ENCODE results near the gene SHROOM3.
A peak's percentile ranks its signal among the peaks of the same experiment; 100 is the strongest.

SHROOM3 gene

DNA sequence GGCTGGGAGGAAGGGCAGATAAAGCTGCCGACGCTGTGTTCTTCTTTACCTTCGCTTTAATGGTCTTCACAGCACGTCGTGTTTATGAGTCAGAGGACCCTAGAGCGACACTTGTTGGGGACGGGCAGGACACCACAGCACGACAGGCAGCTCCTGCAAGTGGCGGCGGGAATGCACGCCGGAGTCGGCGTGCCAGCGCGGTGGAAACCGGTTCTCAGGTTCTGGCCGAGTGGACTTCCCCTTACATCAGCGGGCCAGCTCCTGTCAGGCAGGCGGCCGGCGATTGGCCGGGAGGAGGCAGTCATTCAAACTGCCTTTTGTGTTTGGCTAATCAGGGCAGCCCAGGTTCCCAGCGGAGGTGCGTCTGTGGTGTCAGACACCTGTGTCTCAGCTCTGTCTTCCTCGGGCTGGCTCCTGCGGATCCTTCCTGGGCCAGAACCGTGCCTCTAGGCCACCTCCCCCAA is 150.9 kb downstream of the SHROOM3 start:
- TF ChIP-seq GATA1 (IDR thresholded peaks at IDR 0.05; ENCODE audit: low read depth, low read length), result no peak
- TF ChIP-seq POLR2A (IDR thresholded peaks at IDR 0.05; ENCODE audit: low read length), result no peak
- DNase-seq, result no peak

DNA sequence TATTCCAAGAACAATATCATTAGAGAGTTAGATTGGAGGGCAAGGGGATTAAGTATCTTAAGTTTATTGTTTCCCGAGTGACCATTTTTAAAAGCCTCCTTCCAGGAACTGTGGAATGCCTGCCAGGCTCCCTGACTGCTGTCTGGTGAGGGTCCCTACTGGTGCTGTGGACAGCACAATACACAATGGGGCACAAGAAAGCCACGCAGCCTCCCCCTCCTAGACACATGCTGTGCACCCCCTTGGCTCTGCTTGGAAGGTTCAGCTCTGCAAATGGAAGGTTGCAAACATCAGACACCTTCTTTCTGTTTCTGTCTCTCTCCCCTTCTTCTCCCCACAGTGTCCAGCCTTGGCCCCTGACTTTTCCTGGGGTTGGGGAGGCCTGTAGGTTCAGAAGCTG is 153.2 kb downstream of the SHROOM3 start:
- no peak for DNase-seq
- TF ChIP-seq GATA1 (IDR thresholded peaks at IDR 0.05; ENCODE audit: low read depth, low read length), result no peak
- no peak for TF ChIP-seq POLR2A (IDR thresholded peaks at IDR 0.05; ENCODE audit: low read length)

GRCh38 chr4:76589402-76589801 is 154.4 kb downstream of the SHROOM3 start:
- no peak for DNase-seq
- TF ChIP-seq GATA1 (IDR thresholded peaks at IDR 0.05; ENCODE audit: low read depth, low read length) (no peak), POLR2A (IDR thresholded peaks at IDR 0.05; ENCODE audit: low read length) (no peak)

- no peak for DNase-seq
- TF ChIP-seq POLR2A (IDR thresholded peaks at IDR 0.05; ENCODE audit: low read length) (no peak), GATA1 (IDR thresholded peaks at IDR 0.05; ENCODE audit: low read depth, low read length) (no peak)
These were observed 155.1 kb downstream of the SHROOM3 start for GRCh38 chr4:76589872-76590797.

DNA sequence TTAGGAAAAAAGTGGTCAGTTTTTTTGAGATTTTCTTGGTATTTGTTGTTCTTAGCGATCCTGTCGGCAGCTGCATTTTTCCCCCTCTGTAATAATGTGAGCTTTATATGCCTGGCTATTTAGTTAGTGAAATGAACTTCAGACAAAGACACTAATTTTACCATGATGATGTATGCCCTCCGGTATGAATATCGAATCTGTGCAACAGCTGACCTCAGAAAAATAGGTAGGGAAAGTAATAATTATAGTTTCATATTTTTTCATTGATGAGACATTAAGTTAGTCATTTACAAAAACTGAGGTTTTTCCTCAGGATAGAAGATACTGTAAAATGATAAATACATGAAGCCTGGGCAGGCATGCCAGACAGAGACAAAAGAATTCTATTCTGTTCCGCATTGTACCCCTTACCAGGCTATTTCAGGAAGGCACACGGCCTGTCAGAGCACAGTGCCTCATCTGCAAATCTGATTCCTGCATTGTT is 155.8 kb downstream of the SHROOM3 start:
- no peak for TF ChIP-seq POLR2A (IDR thresholded peaks at IDR 0.05; ENCODE audit: low read length)
- TF ChIP-seq GATA1 (IDR thresholded peaks at IDR 0.05; ENCODE audit: low read depth, low read length), result no peak
- no peak for DNase-seq

- TF ChIP-seq POLR2A (IDR thresholded peaks at IDR 0.05; ENCODE audit: low read length) (no peak), GATA1 (IDR thresholded peaks at IDR 0.05; ENCODE audit: low read depth, low read length) (no peak)
These were observed 157.0 kb downstream of the SHROOM3 start for GRCh38 chr4:76591992-76592391.

DNA sequence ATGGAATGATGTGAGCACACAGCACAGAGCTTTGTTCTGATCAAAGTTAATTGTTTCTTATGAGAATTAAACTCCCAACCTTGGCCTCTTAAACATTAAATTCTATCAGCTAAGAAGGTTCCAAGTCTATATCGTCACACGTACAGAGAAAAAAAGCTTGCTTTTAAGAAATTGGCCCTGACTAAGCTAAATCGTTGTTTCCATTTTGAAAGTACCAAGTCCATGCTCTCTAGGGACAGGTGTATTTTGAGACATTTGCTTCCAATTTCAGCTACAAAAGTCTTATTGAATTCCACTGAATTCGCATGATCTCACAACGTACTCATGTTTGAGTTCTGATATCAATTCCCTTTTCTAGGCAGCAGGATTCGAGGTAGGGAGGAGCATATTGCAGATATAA is 157.4 kb downstream of the SHROOM3 start:
- TF ChIP-seq GATA1 (IDR thresholded peaks at IDR 0.05; ENCODE audit: low read depth, low read length) (no peak), POLR2A (IDR thresholded peaks at IDR 0.05; ENCODE audit: low read length) (no peak)
- DNase-seq, result no peak

More at GRCh38 chr4:76591992-76592391, 157.0 kb downstream of the SHROOM3 start:
- no peak for DNase-seq

GRCh38 chr4:76594173-76594572 is 159.1 kb downstream of the SHROOM3 start:
- no peak for TF ChIP-seq POLR2A (IDR thresholded peaks at IDR 0.05; ENCODE audit: low read length)
- no peak for TF ChIP-seq GATA1 (IDR thresholded peaks at IDR 0.05; ENCODE audit: low read depth, low read length)

GRCh38 chr4:76595435-76595834 is 160.4 kb downstream of the SHROOM3 start:
- no peak for DNase-seq
- no peak for TF ChIP-seq POLR2A (IDR thresholded peaks at IDR 0.05; ENCODE audit: low read length)
- no peak for TF ChIP-seq GATA1 (IDR thresholded peaks at IDR 0.05; ENCODE audit: low read depth, low read length)

More at GRCh38 chr4:76594173-76594572, 159.1 kb downstream of the SHROOM3 start:
- DNase-seq, result no peak

GRCh38 chr4:76596713-76597112 is 161.7 kb downstream of the SHROOM3 start:
- DNase-seq, result no peak
- TF ChIP-seq GATA1 (IDR thresholded peaks at IDR 0.05; ENCODE audit: low read depth, low read length) (no peak), POLR2A (IDR thresholded peaks at IDR 0.05; ENCODE audit: low read length) (no peak)

DNA sequence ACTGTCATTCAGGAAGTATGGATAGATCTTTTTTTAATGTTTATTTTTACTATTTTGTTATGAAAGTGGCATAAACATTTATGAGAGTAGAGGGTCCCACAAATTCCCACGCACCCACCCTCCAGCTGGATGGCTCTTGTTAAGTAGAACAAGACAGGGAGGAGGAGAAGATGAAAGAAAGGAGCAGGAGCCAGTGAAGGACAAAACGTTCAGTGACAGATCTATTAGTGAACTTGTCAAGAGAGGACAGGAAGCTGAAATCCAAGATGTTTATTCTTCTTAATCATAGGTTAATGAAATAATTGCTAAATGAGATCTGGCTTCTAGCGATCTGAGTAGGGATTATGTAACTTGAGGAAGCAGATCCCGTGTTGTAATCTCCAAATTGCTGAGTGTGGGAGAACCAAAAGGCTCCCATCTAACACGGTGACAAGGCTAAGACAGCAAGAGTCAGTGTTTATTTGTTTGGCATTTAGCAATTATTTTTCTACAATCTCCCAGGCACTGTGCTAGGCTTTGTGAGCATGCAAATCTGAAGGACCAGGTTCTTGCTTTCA is 162.5 kb downstream of the SHROOM3 start:
- TF ChIP-seq GATA1 (IDR thresholded peaks at IDR 0.05; ENCODE audit: low read depth, low read length) (no peak), POLR2A (IDR thresholded peaks at IDR 0.05; ENCODE audit: low read length) (no peak)
- DNase-seq, result no peak

DNA sequence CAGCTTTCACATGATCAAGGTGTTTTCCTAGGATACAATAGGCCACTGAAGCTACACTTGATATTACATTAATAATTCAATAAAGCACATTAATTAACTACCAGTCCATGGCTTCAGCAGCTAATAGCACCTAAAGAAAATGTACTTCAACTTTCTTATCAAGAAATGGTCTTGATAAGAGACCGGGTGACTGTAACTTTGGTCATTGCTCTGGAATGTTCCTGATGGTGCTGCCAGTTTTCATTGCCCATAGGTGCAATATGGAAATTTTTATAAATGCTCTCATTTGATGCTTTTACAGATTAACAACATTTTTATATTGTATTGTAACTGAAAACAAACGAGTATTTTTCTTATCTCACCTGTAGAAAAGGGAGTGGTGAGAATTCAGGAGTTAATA is 165.4 kb downstream of the SHROOM3 start:
- no peak for DNase-seq
- TF ChIP-seq GATA1 (IDR thresholded peaks at IDR 0.05; ENCODE audit: low read depth, low read length) (no peak), POLR2A (IDR thresholded peaks at IDR 0.05; ENCODE audit: low read length) (no peak)

DNA sequence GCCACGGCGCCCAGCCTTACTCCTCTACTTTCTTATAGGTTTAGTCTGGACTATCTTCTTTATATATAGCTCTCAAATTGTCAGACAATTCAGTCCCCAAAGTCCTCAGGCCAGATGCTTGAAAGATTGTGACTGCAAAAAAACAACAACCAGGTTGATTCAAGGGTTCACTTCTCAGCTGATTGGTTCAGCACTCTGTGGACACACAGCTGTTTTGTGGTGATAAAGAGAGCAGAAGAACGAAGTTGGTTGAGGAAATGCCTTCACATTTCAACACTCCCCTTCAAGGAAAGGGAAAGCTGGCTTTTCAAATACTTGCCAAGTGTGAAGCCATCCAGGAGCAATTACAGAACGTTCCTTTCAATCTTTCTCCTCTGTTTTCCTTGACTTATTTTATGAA is 166.8 kb downstream of the SHROOM3 start:
- TF ChIP-seq GATA1 (IDR thresholded peaks at IDR 0.05; ENCODE audit: low read depth, low read length) (no peak), POLR2A (IDR thresholded peaks at IDR 0.05; ENCODE audit: low read length) (no peak)
- DNase-seq, result no peak

- DNase-seq, result peak in 1 of 2 experiments; percentile 1
- TF ChIP-seq POLR2A (IDR thresholded peaks at IDR 0.05; ENCODE audit: low read length) (no peak), GATA1 (IDR thresholded peaks at IDR 0.05; ENCODE audit: low read depth, low read length) (no peak)
These were observed 170.1 kb downstream of the SHROOM3 start for GRCh38 chr4:76605099-76605563.

Data from erythroblast (primary cell).